Erythroblast (primary cell): ENCODE data around the gene CMTR1.

Experiments used
- GATA1 ChIP-seq: IDR thresholded peaks from 2 replicates; pipeline ENCODE4 v1.6.1; 2011; ENCODE audit warnings: low read depth, mild to moderate bottlenecking, control low read depth, low read length, moderate library complexity
- POLR2A ChIP-seq: IDR thresholded peaks from 2 replicates; pipeline ENCODE4 v1.6.1; 2011; ENCODE audit warnings: mild to moderate bottlenecking, low read length

DNA sequence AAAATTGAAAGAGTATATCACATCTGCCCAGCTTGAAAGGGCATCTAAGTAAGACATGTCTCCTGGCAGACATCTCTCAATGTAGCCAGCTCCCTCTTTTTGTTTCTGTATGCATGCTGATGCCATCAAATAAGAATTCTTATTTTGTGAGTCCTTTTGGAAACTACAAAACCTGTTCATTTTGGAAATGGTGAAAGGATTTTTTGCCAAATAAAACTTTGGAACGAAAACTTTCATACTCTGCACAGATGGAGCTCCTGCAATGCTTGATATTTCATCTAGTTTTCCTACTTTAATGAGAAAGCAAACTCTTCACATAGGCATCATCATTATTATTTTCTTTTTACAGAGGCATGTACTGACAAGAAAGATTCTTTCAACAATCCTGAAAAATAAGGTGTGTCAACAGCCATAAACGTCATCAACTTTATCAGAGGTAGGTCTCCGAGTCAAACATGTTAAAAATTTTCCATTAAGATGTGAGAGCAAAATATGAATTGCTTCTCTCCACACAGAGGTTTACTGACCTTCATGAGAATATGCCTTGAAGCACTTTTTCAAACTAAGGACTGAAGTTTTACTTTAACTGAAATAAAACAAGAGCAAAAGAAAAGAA is 26.2 kb upstream of the CMTR1 start:
- no peak for TF ChIP-seq POLR2A
- no peak for TF ChIP-seq GATA1
